ENCODE results near the gene PSMD12. TPM values are rescaled to one million over a fixed set of nuclear protein-coding genes. Genes with fewer than 3 reads are reported as not detected.

PSMD12 gene
- total RNA-seq, 1 experiment from 2014 or later, result 90.5 TPM

DNA sequence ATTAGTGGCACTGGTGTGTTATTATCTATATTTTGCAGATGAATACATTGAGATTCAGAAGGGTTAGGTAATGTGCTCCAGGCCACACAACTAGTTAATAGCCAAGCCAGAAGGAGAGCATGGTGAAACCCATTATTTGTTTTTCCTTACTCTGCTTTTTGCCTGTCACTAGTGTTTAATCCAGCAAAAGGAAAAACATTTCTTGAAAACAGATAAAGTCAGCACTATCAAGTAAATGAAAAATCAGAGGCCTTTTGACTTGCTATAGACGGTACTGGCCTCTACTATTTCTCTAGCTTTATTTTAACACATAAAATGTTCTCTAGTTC lies 15.5 kb upstream of the PSMD12 start:
- no peak overlapping the region for H2BK20ac ChIP-seq (ENCODE audit: low read depth, low read length, poor library complexity, severe bottlenecking)
- H3K18ac ChIP-seq (ENCODE audit: insufficient read length, low read depth, low read length), result no peak overlapping the region
- H3K27ac ChIP-seq (ENCODE audit: insufficient read length, low read depth, low read length), result no peak overlapping the region
- no CpG with 5 or more reads among the region's 1 CpG for WGBS (ENCODE audit: extremely low coverage, insufficient read length, low lambda C conversion rate)
- no peaks in the 10 kb centered on the region for H3K27me3 ChIP-seq (ENCODE audit: insufficient read depth, low read length)
- no peak overlapping the region for H4K8ac ChIP-seq (replicated peaks; ENCODE audit: insufficient read length, low read depth, low read length)
- H4K20me1 ChIP-seq (ENCODE audit: control insufficient read depth, insufficient read depth, insufficient read length), result no peaks in the 10 kb centered on the region
- Mint-ChIP-seq H3K27ac (peak overlapping the region in 1 of 3 experiments; percentile 77; a peak in 1 of 7 replicates), H3K4me1 (peaks cover 10 to 18% of the 10 kb centered on the region in 2 experiments), H3K36me3 (ENCODE audit: insufficient read depth in 1 of 3, low read depth in 3 of 3) (peaks cover 25 to 28% (median 28%) of the 10 kb centered on the region in 3 experiments), H3K27me3 (ENCODE audit: low read depth) (no peaks in the 10 kb centered on the region; the same call in 1 of the 2 replicates), H3K4me3 (no peak overlapping the region), H3K9me3 (peaks cover 8 to 12% of the 10 kb centered on the region in 2 experiments)
- H2BK12ac ChIP-seq (ENCODE audit: insufficient read length, low read depth, low read length), result no peak overlapping the region
- H4K5ac ChIP-seq (ENCODE audit: insufficient read length, low read depth, low read length), result no peak overlapping the region
- H3K14ac ChIP-seq (ENCODE audit: insufficient read depth, low read length), result no peak overlapping the region
- H3K9ac ChIP-seq (ENCODE audit: extremely low read depth, insufficient read length, low read length), result no peak overlapping the region
- H2BK15ac ChIP-seq (ENCODE audit: low read depth, low read length), result no peak overlapping the region
- H3T11ph ChIP-seq (ENCODE audit: low read length), result no peak overlapping the region
- H3K79me1 ChIP-seq (ENCODE audit: insufficient read depth, low read depth, low read length, poor library complexity, severe bottlenecking), result no peaks in the 10 kb centered on the region
- no peak overlapping the region for H3K4ac ChIP-seq (ENCODE audit: low read depth, low read length)
- no peak overlapping the region for H3K56ac ChIP-seq (ENCODE audit: insufficient read length, low read depth, low read length)
- peaks cover 2% of the 10 kb centered on the region; the same call in 1 of the 2 replicates for H3K4me1 ChIP-seq (ENCODE audit: insufficient read depth, low read length)
- peaks cover 6% of the 10 kb centered on the region; the same call in 1 of the 2 replicates for H3K79me2 ChIP-seq (ENCODE audit: insufficient read depth, low read length)
- no peak overlapping the region for H2BK5ac ChIP-seq (ENCODE audit: insufficient read length, low read length)
- TF ChIP-seq, protein P1, sequence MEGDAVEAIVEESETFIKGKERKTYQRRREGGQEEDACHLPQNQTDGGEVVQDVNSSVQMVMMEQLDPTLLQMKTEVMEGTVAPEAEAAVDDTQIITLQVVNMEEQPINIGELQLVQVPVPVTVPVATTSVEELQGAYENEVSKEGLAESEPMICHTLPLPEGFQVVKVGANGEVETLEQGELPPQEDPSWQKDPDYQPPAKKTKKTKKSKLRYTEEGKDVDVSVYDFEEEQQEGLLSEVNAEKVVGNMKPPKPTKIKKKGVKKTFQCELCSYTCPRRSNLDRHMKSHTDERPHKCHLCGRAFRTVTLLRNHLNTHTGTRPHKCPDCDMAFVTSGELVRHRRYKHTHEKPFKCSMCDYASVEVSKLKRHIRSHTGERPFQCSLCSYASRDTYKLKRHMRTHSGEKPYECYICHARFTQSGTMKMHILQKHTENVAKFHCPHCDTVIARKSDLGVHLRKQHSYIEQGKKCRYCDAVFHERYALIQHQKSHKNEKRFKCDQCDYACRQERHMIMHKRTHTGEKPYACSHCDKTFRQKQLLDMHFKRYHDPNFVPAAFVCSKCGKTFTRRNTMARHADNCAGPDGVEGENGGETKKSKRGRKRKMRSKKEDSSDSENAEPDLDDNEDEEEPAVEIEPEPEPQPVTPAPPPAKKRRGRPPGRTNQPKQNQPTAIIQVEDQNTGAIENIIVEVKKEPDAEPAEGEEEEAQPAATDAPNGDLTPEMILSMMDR (conservative IDR thresholded peaks at IDR 0.05), result no peak
- no peak overlapping the region for H2BK120ac ChIP-seq (ENCODE audit: low read depth, low read length, poor library complexity, severe bottlenecking)
- no peak overlapping the region for H3K4me2 ChIP-seq (ENCODE audit: insufficient read depth, insufficient read length, low read length)
- no peak overlapping the region for H2AK5ac ChIP-seq (ENCODE audit: insufficient read length, low read length)
- H3K9me3 ChIP-seq (ENCODE audit: control insufficient read depth, low read depth, low read length), result no peaks in the 10 kb centered on the region
- peaks cover 4% of the 10 kb centered on the region for H3K23me2 ChIP-seq (ENCODE audit: insufficient read length, low read depth, low read length, poor library complexity, severe bottlenecking)
- no peak overlapping the region for H2AFZ ChIP-seq (ENCODE audit: low read length)
- H4K91ac ChIP-seq (ENCODE audit: insufficient read length, low read depth, low read length), result no peak overlapping the region
- no peak for DNase-seq
- H3K23ac ChIP-seq (ENCODE audit: insufficient read length, low read depth, low read length), result no peak overlapping the region

Data from H9 (cell line).